ENCODE results near the gene SLC35B3.
"Not testable (repeated sequence)": the region's sequence is repeated elsewhere in the genome, so short reads cannot be mapped to it uniquely, and the experiment has no call there.

Gene SLC35B3

DNA sequence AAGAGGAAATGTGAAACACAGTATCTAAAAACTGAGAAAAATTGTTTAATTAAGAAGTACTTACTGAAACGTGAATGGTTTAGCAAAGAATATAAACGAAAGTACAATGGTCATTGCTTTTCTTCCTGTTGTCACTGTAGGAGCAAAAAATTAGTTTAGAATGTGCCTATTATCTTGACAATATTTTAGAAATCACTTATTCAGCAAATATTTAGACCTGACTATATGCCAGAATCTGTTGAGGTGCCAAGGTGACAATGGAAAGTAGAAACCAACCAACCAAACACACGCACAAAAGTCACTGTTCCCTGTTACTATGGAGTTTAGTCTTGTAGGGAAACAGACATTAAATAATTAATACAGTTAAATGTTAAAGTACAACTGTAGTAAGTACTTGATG, 20.5 kb downstream of the SLC35B3 start:
- H3K4me3 Mint-ChIP-seq, result no peak overlapping the region
- peaks cover 57% of the 10 kb centered on the region for H3K36me3 Mint-ChIP-seq (ENCODE audit: low read depth)
- no peaks in the 10 kb centered on the region for H3K4me1 Mint-ChIP-seq
- peaks cover 7% of the 10 kb centered on the region for H3K9me3 Mint-ChIP-seq
- H3K27ac Mint-ChIP-seq, result no peak overlapping the region
- DNase-seq, result no peak
- TF ChIP-seq, protein P1, sequence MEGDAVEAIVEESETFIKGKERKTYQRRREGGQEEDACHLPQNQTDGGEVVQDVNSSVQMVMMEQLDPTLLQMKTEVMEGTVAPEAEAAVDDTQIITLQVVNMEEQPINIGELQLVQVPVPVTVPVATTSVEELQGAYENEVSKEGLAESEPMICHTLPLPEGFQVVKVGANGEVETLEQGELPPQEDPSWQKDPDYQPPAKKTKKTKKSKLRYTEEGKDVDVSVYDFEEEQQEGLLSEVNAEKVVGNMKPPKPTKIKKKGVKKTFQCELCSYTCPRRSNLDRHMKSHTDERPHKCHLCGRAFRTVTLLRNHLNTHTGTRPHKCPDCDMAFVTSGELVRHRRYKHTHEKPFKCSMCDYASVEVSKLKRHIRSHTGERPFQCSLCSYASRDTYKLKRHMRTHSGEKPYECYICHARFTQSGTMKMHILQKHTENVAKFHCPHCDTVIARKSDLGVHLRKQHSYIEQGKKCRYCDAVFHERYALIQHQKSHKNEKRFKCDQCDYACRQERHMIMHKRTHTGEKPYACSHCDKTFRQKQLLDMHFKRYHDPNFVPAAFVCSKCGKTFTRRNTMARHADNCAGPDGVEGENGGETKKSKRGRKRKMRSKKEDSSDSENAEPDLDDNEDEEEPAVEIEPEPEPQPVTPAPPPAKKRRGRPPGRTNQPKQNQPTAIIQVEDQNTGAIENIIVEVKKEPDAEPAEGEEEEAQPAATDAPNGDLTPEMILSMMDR (IDR thresholded peaks at IDR 0.05), result no peak
- H3K27me3 Mint-ChIP-seq (ENCODE audit: low read depth, poor library complexity), result no peaks in the 10 kb centered on the region

DNA sequence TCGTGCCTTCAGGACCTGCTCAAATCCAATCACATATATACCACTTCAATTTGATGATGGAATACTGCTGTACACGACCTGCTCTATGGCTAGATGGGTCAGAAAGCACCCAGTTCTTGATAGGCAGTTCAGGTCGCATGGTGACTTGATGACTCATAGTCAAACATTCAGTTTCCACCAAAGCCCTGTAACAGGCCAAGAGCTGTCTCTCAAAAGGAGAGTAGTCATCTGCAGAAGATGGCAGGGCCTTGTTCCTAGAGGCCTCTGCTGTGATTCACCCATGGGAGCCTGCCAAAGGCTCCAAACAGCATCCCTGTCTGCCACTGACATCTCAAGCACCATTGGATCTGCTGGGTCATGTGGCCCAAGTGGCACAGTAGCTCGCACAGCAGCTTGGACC, 29.4 kb downstream of the SLC35B3 start:
- DNase-seq; H3K9me3 Mint-ChIP-seq; H3K27me3 Mint-ChIP-seq (ENCODE audit: low read depth, poor library complexity); H3K4me1 Mint-ChIP-seq; H3K27ac Mint-ChIP-seq; H3K4me3 Mint-ChIP-seq: not testable (repeated sequence)
- peaks cover 30% of the 10 kb centered on the region for H3K36me3 Mint-ChIP-seq (ENCODE audit: low read depth)

DNA sequence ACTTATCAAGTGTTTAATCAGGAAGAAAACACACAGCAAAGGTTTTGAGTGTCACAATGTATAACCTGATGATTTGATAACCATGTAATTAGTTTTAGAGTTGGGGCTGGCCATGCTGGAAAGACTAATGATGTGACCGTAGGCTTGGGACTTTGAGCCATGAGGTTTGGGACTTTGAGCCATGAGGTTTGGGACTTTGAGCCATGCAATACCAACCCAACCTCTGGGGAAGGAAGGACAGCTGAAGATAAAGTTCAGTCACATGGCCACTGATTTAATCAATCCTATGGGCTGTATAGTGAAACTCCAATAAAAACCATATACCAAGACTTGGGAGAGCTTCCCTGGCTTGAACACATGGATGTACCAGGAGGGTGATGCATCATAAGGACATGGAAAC, 32.8 kb downstream of the SLC35B3 start:
- H3K36me3 Mint-ChIP-seq (ENCODE audit: low read depth), result no peaks in the 10 kb centered on the region
- no peak for DNase-seq
- no peak overlapping the region for H3K27ac Mint-ChIP-seq
- H3K9me3 Mint-ChIP-seq, result no peaks in the 10 kb centered on the region
- peaks cover 7% of the 10 kb centered on the region for H3K4me1 Mint-ChIP-seq
- TF ChIP-seq, protein P1 (IDR thresholded peaks at IDR 0.05), result no peak
- no peaks in the 10 kb centered on the region for H3K27me3 Mint-ChIP-seq (ENCODE audit: low read depth, poor library complexity)
- no peak overlapping the region for H3K4me3 Mint-ChIP-seq

DNA sequence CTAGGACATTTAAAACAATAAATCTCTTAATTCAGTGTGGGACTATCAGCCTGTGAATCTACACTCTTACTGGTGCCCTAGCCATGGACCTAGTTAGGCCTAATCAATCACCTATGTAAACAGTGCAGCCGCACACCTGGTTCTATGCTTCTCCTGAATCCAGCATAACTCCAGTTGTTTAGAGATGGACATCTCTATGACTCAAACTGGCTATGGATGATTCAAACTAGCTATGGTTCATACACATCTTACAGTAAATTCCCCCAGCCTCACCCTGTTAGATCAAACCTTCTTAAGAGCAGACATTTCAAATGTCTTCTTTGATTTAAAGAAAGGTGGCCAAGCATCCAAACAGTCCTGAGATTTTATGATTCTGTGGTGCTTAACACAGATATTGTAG, 34.7 kb downstream of the SLC35B3 start:
- H3K27me3 Mint-ChIP-seq (ENCODE audit: low read depth, poor library complexity), result no peaks in the 10 kb centered on the region
- H3K9me3 Mint-ChIP-seq, result no peaks in the 10 kb centered on the region
- no peak overlapping the region for H3K27ac Mint-ChIP-seq
- no peaks in the 10 kb centered on the region for H3K36me3 Mint-ChIP-seq (ENCODE audit: low read depth)
- TF ChIP-seq, protein P1 (IDR thresholded peaks at IDR 0.05), result no peak
- peaks cover 12% of the 10 kb centered on the region for H3K4me1 Mint-ChIP-seq
- no peak overlapping the region for H3K4me3 Mint-ChIP-seq
- DNase-seq, result no peak

DNA sequence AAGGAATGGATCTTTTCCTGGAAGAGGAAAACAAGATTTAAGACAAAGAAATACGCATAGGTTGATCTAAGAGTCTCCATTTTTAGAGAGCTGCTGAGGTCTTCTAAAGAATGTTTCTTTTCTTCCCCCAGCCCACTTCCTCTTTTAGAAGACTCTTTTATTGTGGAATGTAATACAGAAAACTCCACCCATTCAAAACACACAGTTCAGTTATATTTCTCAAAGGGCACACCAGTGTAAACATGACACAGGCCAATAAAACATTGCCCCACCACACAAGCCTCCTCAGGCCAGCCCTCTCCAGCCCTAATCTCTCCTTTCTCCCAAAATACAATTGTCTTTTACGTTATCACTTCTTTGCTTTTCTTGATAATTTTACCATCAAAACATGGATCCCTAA, 42.8 kb downstream of the SLC35B3 start:
- no peak for DNase-seq
- no peaks in the 10 kb centered on the region for H3K36me3 Mint-ChIP-seq (ENCODE audit: low read depth)

DNA sequence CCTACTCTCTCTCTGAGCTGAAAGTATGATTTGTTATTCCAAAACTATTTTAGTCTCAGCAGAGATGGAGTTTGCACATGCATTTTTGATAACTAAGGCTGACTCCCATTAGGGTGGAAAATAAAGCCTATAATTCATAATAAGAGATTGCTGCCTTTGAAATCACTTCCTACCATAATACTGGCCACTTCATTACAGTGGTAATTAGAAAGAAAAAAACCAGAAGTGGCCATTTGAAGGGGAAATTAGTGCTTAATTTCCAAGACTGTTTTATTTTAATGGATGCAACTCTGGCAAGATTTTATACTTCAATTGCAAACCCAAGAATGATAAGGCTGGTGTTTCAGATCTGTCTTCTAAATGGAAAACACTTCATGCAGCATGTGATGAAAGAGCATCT, 43.4 kb downstream of the SLC35B3 start:
- peaks cover 22% of the 10 kb centered on the region for H3K4me1 Mint-ChIP-seq
- TF ChIP-seq, protein P1 (IDR thresholded peaks at IDR 0.05), result no peak
- H3K4me3 Mint-ChIP-seq, result no peak overlapping the region
- no peak for DNase-seq
- H3K9me3 Mint-ChIP-seq, result no peaks in the 10 kb centered on the region
- no peak overlapping the region for H3K27ac Mint-ChIP-seq
- H3K27me3 Mint-ChIP-seq (ENCODE audit: low read depth, poor library complexity), result peaks cover 9% of the 10 kb centered on the region
- H3K36me3 Mint-ChIP-seq (ENCODE audit: low read depth), result no peaks in the 10 kb centered on the region

More for the DNA sequence above, 42.8 kb downstream of the SLC35B3 start:
- Mint-ChIP-seq H3K27ac (no peak overlapping the region), H3K9me3 (no peaks in the 10 kb centered on the region), H3K27me3 (ENCODE audit: low read depth, poor library complexity) (peaks cover 9% of the 10 kb centered on the region), H3K4me3 (no peak overlapping the region), H3K4me1 (peaks cover 22% of the 10 kb centered on the region)
- TF ChIP-seq, protein P1 (IDR thresholded peaks at IDR 0.05), result no peak

Data from nephron progenitor cell (in vitro differentiated cells).